PC-3 (cell line): ENCODE data around the gene SEC22A. TPM values are rescaled to one million over a fixed set of nuclear protein-coding genes. Genes with fewer than 3 reads are reported as not detected.

Experiments
- ATAC-seq: fragments of 200-7000 bp; cut with Tn5 transposase; 2 replicates; pipeline ENCODE4 v1.9.1; 2020; ENCODE audit warnings: mild to moderate bottlenecking, moderate library complexity
- BruUV-seq: library from RNA; stranded (reverse); fragments of 400-500 nt; replicated peaks from 2 replicates; lab custom pipeline; 2021; lab: Mats Ljungman, UMichigan
- CTCF ChIA-PET: fragments of 300-600 bp; sonication (Branson Sonifier 250); formaldehyde crosslinking; loops from one replicate; lab custom pipeline; 2022; ENCODE audit warnings: antibody characterized with exemption; lab: Charles Lee
- POLR2A ChIA-PET: fragments of 300-600 bp; sonication (Branson Sonifier 250); formaldehyde crosslinking; loops from one replicate; lab custom pipeline; 2022; ENCODE audit warnings: antibody characterized with exemption; ENCODE audit not compliant: unreplicated experiment; lab: Charles Lee
- DNase-seq: peaks from one replicate; pipeline ENCODE4 v3.0.0-alpha.2; 2015
- H2AFZ ChIP-seq: fragments of 300-600 bp; sonication (generic); 2 replicates; pipeline ENCODE4 v1.6.0; 2016; ENCODE audit warnings: antibody characterized with exemption, low read length
- H3F3A ChIP-seq: fragments of 300-600 bp; sonication (generic); one replicate; pipeline ENCODE4 v1.6.0; 2017; ENCODE audit warnings: antibody characterized with exemption, low read length, control low read depth, mild to moderate bottlenecking; ENCODE audit not compliant: unreplicated experiment
- H3K27ac ChIP-seq: fragments of 300-600 bp; sonication (generic); 2 replicates; pipeline ENCODE4 v1.5.1; 2016; ENCODE audit warnings: mild to moderate bottlenecking, low read length
- H3K27me3 ChIP-seq: fragments of 300-600 bp; sonication (generic); 2 replicates; pipeline ENCODE4 v1.6.1; 2016; ENCODE audit warnings: low read length, mixed read lengths
- H3K36me3 ChIP-seq: fragments of 300-600 bp; sonication (generic); 2 replicates; pipeline ENCODE4 v1.6.1; 2016; ENCODE audit warnings: low read depth, mixed run types, low read length, mixed read lengths
- H3K4me1 ChIP-seq: fragments of 300-600 bp; sonication (generic); 2 replicates; pipeline ENCODE4 v1.5.1; 2016; ENCODE audit warnings: low read length; ENCODE audit not compliant: insufficient read depth
- H3K4me2 ChIP-seq: fragments of 300-600 bp; sonication (generic); 2 replicates; pipeline ENCODE4 v1.6.0; 2016; ENCODE audit warnings: low read length
- H3K4me3 ChIP-seq: fragments of 300-600 bp; sonication (generic); 2 replicates; pipeline ENCODE4 v1.5.1; 2016; ENCODE audit warnings: mild to moderate bottlenecking, low read length, mixed read lengths
- H3K79me2 ChIP-seq: fragments of 300-600 bp; sonication (generic); 2 replicates; pipeline ENCODE4 v1.6.1; 2017; ENCODE audit warnings: low read length, mixed read lengths
- H3K9ac ChIP-seq: fragments of 300-600 bp; sonication (generic); 2 replicates; pipeline ENCODE4 v1.6.0; 2016; ENCODE audit warnings: mild to moderate bottlenecking, low read length
- H3K9me2 ChIP-seq: fragments of 300-600 bp; sonication (generic); replicated peaks from 2 replicates; pipeline ENCODE4 v1.6.1; 2016; ENCODE audit warnings: mixed run types, low read length, mixed read lengths
- H3K9me3 ChIP-seq: fragments of 300-600 bp; sonication (generic); 2 replicates; pipeline ENCODE4 v1.6.1; 2016; ENCODE audit warnings: low read length, mixed read lengths
- H4K20me1 ChIP-seq: fragments of 300-600 bp; sonication (generic); 2 replicates; pipeline ENCODE4 v1.6.1; 2016; ENCODE audit warnings: low read length, mixed read lengths
- CTCF ChIP-seq: fragments of 300-600 bp; sonication (generic); conservative IDR thresholded peaks from 2 replicates; pipeline ENCODE4 v1.5.1; 2017; ENCODE audit warnings: antibody characterized with exemption, low read depth, mild to moderate bottlenecking, low read length
- EZH2 ChIP-seq: fragments of 300-600 bp; sonication (generic); IDR thresholded peaks from one replicate; pipeline ENCODE4 v1.6.1; 2017; ENCODE audit warnings: antibody characterized with exemption, mild to moderate bottlenecking, low read length; ENCODE audit not compliant: unreplicated experiment
- EZH2phosphoT487 ChIP-seq: fragments of 300-600 bp; sonication (generic); IDR thresholded peaks from 2 replicates; pipeline ENCODE4 v1.6.1; 2018; ENCODE audit warnings: mild to moderate bottlenecking, antibody characterized with exemption, low read length, borderline replicate concordance
- intact Hi-C: fragments of 100-400 bp; cut with micrococcal nuclease; formaldehyde crosslinking; loops from 2 replicates; pipeline ENCODE4 v1.9.0; 2023
- microRNA-seq: library from miRNA; unstranded; fragments of <30 nt; microRNA quantifications from one replicate; pipeline ENCODE4 v1.1.0, GENCODE V29; 2020; ENCODE audit not compliant: unreplicated experiment
- total RNA-seq: library from RNA; depleted of rRNA; stranded (reverse); fragments of >200 nt; gene quantifications from 2 replicates; pipeline ENCODE4 v1.2.3, GENCODE V29; 2014; rRNA removed

The SEC22A gene
- total RNA-seq, 1 experiment from 2014 or later, result 37.9 TPM

- Histone ChIP-seq H3K79me2 (no peaks in the 10 kb centered on the region), H3K36me3 (no peaks in the 10 kb centered on the region), H3K4me1 (no peaks in the 10 kb centered on the region), H3K9me3 (no peaks in the 10 kb centered on the region), H3K27me3 (peaks cover 95% of the 10 kb centered on the region), H3K9ac (no peak overlapping the region), H3K27ac (no peak overlapping the region), H3K4me3 (no peak overlapping the region), H3K9me2 (no peaks in the 10 kb centered on the region), H4K20me1 (no peaks in the 10 kb centered on the region), H3F3A (no peaks in the 10 kb centered on the region), H2AFZ (no peak overlapping the region), H3K4me2 (no peak overlapping the region)
- no TSS peak for BruUV-seq
- POLR2A ChIA-PET, result no interaction called here
- CTCF ChIA-PET, result no interaction called here
- no peak for TF ChIP-seq CTCF
- no peak for TF ChIP-seq EZH2phosphoT487
- TF ChIP-seq EZH2, result no peak
- intact Hi-C loops, result no loop called here
- DNase-seq (no peak), ATAC-seq (peak; percentile 16; the same call in 1 of the 2 replicates)
Observed at GRCh38 chr3:123321806-123322205, 120.1 kb downstream of the SEC22A start.

- Histone ChIP-seq H3K9me3 (no peaks in the 10 kb centered on the region), H3K27ac (no peak overlapping the region), H3K4me3 (no peak overlapping the region), H3F3A (no peaks in the 10 kb centered on the region), H3K4me1 (no peaks in the 10 kb centered on the region), H3K4me2 (no peak overlapping the region), H3K79me2 (no peaks in the 10 kb centered on the region), H4K20me1 (no peaks in the 10 kb centered on the region), H3K9me2 (no peaks in the 10 kb centered on the region), H3K27me3 (peaks cover 98% of the 10 kb centered on the region), H2AFZ (no peak overlapping the region), H3K36me3 (no peaks in the 10 kb centered on the region), H3K9ac (no peak overlapping the region)
- ChIA-PET POLR2A (no interaction called here), CTCF (interaction anchor here (0.7 kb wide), 1 partner anchor 11 kb away, joined by 3 read pairs; no protein-coding TSS in a partner anchor)
- BruUV-seq, result no TSS peak
- TF ChIP-seq CTCF (no peak), EZH2 (no peak), EZH2phosphoT487 (no peak)
- ATAC-seq (no peak), DNase-seq (no peak)
- intact Hi-C loops, result no loop called here
Observed at GRCh38 chr3:123322866-123323265, 121.1 kb downstream of the SEC22A start.

Small RNA genes lying within 50 kb of the gene (microRNA-seq; reads per million reads assigned to microRNA genes)
- gene MIR7110, result not detected

Other genes starting within 250 kb of the SEC22A start
- gene SEMA5B, start 174.2 kb upstream of the SEC22A start, total RNA-seq, result 0.04 TPM in 1 of 2 replicates, not detected in the other
- gene PDIA5, start 134.9 kb upstream of the SEC22A start, total RNA-seq, result 24.6 and 29.7 TPM in 2 replicates
- gene ADCY5, start 247.1 kb downstream of the SEC22A start, total RNA-seq, result not detected in 2 replicates